ENCODE measurements around the gene P3R3URF. TPM values are rescaled to one million over a fixed set of nuclear protein-coding genes. Genes with fewer than 3 reads are reported as not detected.

P3R3URF gene
- total and polyA plus RNA-seq, 4 donors = not detected

GRCh38 chr1:46150085-46150484, 26.2 kb downstream of the P3R3URF start:
- Histone ChIP-seq H3K4me3 (ENCODE audit: low read depth in 1 of 3, low read length in 3 of 3) (no peak overlapping the region), H3K27me3 (ENCODE audit: control insufficient read depth in 4 of 4, insufficient read depth in 4 of 4, low read length in 3 of 4) (no peaks in the 10 kb centered on the region), H3K4me1 (ENCODE audit: control insufficient read depth in 4 of 4, insufficient read depth in 4 of 4, low read length in 3 of 4) (no peaks in the 10 kb centered on the region), H3K27ac (ENCODE audit: low read depth in 1 of 2, low read length in 2 of 2) (no peak overlapping the region), H3K36me3 (ENCODE audit: control insufficient read depth in 4 of 4, insufficient read depth in 3 of 4, low read depth in 1 of 4, low read length in 3 of 4) (no peaks in the 10 kb centered on the region), H3K9me3 (ENCODE audit: control insufficient read depth in 4 of 4, low read length in 3 of 4) (no peaks in the 10 kb centered on the region), H3K9ac (ENCODE audit: low read depth in 1 of 2, low read length in 2 of 2) (no peak overlapping the region)
- TF ChIP-seq YY1 (IDR thresholded peaks at IDR 0.05) (no peak), SP1 (IDR thresholded peaks at IDR 0.05) (peak; percentile 8), EGR1 (IDR thresholded peaks at IDR 0.05; ENCODE audit: low read depth in 2 of 2) (no peak), MAX (IDR thresholded peaks at IDR 0.05) (no peak), RXRA (IDR thresholded peaks at IDR 0.05) (no peak), ZBTB33 (IDR thresholded peaks at IDR 0.05) (no peak), HNF4G (IDR thresholded peaks at IDR 0.05) (no peak)
- 90% methylated on average over 2 of the region's 2 CpGs for WGBS
- no peak for DNase-seq (ENCODE audit: low spot score)

GRCh38 chr1:46148318-46148717, 28.0 kb downstream of the P3R3URF start:
- 75% methylated on average over 2 of the region's 2 CpGs for WGBS
- Histone ChIP-seq H3K9ac (ENCODE audit: low read depth in 1 of 2, low read length in 2 of 2) (no peak overlapping the region), H3K4me1 (ENCODE audit: control insufficient read depth in 4 of 4, insufficient read depth in 4 of 4, low read length in 3 of 4) (no peaks in the 10 kb centered on the region), H3K27me3 (ENCODE audit: control insufficient read depth in 4 of 4, insufficient read depth in 4 of 4, low read length in 3 of 4) (no peaks in the 10 kb centered on the region), H3K9me3 (ENCODE audit: control insufficient read depth in 4 of 4, low read length in 3 of 4) (no peaks in the 10 kb centered on the region), H3K4me3 (ENCODE audit: low read depth in 1 of 3, low read length in 3 of 3) (no peak overlapping the region), H3K27ac (ENCODE audit: low read depth in 1 of 2, low read length in 2 of 2) (no peak overlapping the region), H3K36me3 (ENCODE audit: control insufficient read depth in 4 of 4, insufficient read depth in 3 of 4, low read depth in 1 of 4, low read length in 3 of 4) (no peaks in the 10 kb centered on the region)
- TF ChIP-seq GABPA (IDR thresholded peaks at IDR 0.05 in 1 of 2, conservative IDR thresholded peaks at IDR 0.05 in 1 of 2) (no peak), HNF4G (IDR thresholded peaks at IDR 0.05) (no peak), RAD21 (IDR thresholded peaks at IDR 0.05) (no peak), RXRA (IDR thresholded peaks at IDR 0.05) (no peak), SP1 (IDR thresholded peaks at IDR 0.05) (no peak), NR2F2 (IDR thresholded peaks at IDR 0.05) (no peak), EGR1 (IDR thresholded peaks at IDR 0.05; ENCODE audit: low read depth in 2 of 2) (no peak), JUND (IDR thresholded peaks at IDR 0.05) (no peak), ZBTB33 (IDR thresholded peaks at IDR 0.05) (no peak), FOXA2 (IDR thresholded peaks at IDR 0.05) (no peak), MAX (IDR thresholded peaks at IDR 0.05) (no peak), YY1 (IDR thresholded peaks at IDR 0.05) (no peak), FOXA1 (IDR thresholded peaks at IDR 0.05) (no peak), ATF3 (IDR thresholded peaks at IDR 0.05) (no peak), HNF4A (conservative IDR thresholded peaks at IDR 0.05) (no peak), TAF1 (conservative IDR thresholded peaks at IDR 0.05) (no peak), CTCF (IDR thresholded peaks at IDR 0.05; ENCODE audit: low read depth, low read length, missing input control) (no peak), REST (IDR thresholded peaks at IDR 0.05) (no peak)
- no peak for DNase-seq (ENCODE audit: low spot score)
